HG02884 (cell line): Measurements from ENCODE around the gene CDKN1A.
A peak's percentile ranks its signal among the peaks of the same experiment; 100 is the strongest.

ENCODE experiments used
- ATAC-seq: cut with Tn5 transposase; IDR thresholded peaks from one replicate; pipeline ENCODE4 v1.9.1; 2021; ENCODE audit warnings: mild to moderate bottlenecking, moderate library complexity; ENCODE audit not compliant: unreplicated experiment

The CDKN1A gene

GRCh38 chr6:36655085-36655724 lies 23.3 kb upstream of the CDKN1A start:
- no peak for ATAC-seq

GRCh38 chr6:36656441-36656840 lies 22.1 kb upstream of the CDKN1A start:
- no peak for ATAC-seq

GRCh38 chr6:36657271-36657670 lies 21.2 kb upstream of the CDKN1A start:
- no peak for ATAC-seq

DNA sequence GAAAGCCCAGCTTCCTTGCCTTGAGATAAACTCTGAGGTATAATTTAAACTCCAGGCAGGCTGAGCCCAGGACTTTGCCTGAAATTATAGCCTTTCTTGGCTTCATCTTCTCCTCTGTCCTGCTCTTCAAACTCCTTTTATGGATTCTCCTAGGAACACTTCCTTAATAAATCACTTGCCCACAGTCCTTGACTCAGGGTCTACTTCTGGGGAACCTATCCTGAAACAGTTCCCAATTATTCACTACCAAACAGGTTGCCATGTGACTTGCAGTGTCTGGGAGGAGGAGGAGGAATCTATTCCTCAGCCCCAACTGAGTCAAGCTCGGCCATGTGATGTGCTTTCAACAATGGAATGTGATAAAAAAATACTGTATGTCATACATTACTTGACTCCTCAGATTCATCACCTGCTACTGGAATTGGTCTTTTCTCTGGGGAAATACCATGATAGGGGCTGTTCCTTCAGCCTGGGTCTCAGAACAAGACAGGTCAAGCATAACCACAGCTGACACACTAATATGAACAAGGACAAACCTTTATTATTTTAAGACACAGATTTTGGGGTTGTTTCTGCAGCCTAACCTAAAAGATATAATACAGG lies 20.5 kb upstream of the CDKN1A start:
- no peak for ATAC-seq

DNA sequence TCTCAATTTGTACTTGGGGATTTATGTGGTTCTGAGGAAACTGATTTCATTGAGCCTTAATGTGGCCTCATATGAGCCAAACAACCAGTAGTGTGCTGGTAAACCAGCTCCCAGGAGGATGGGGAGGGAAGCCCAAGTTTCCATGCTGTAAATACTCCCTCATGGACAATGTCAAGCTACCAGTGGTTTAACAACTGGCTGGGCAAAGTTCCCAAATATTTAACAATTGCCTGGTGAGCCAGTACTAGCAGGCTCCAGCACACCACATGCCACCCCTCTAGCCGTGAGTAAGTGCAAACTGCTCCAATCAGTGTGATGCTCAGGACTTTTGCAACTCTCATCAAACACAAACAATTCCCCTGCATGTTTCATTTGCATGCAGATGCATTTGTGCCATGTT lies 19.2 kb upstream of the CDKN1A start:
- no peak for ATAC-seq

DNA sequence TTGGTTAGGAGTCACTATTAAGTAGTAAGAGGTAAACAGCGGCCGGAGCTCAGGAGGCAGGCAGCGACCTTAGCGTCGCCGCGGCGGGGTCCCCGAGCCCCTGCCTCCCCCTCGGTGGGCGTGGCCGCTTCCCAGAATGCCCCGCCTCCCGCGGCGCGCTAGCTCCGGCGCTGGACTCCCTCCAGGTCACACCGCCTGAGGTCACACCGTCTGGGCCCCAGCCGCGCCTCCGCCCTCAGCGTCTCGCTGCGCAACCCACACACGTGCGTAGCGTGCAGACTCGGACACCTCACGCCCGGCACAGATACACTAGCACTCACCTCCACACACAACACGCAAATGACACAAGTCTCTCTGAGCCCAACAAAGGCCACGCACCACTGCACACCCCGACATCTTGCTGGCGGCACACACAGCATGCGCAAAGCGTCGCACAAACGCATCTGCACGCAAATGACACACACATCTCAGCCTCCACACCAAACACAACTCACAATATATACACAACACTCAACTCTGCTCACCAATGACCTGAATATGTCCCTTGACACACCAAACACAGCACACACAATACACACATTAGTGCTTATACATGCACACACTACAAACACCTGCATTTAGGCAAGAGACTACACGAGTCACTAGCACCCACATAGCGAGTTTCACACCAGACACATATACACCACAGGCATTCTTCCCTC lies 17.6 kb upstream of the CDKN1A start:
- ATAC-seq, result no peak

DNA sequence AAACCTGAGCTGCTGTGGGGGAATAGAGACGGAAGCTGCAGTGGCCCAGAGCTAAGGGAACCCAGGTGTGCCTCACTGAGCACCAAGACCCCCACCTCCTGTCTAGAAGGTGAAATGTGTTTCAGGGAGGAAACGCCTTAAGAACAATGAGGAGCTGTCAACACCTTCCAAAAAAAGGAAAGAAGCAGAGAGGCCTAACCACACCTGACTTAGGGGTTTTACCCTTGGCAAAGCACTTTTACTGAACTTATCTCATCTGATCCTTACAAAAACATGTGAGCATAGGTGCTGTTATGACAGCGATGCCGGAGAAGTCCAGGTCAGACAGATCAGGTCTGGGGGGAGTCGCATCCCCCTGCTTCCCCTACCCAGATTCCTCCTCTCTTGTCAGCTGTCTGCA lies 16.1 kb upstream of the CDKN1A start:
- no peak for ATAC-seq

DNA sequence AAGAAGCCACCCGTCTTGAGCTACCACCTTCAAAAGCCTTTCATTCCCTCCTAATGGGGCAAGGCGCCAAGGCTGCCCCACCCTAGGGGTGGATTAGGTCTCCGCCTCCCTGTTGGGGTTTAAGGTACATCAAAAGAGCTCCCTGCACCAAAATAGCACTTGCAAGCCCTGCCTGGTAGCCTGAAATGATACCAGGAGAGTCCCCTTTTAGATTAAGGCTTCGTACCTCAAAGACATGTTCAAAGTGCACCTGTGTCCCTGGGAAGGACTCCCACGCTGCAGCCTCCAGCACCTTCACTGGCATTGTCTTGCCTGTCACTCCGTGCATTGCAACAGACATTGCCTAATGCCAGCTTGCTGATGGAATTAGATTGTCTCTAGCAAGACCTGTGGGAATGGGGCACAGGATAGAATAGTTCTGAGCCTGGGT lies 15.7 kb upstream of the CDKN1A start:
- no peak for ATAC-seq

DNA sequence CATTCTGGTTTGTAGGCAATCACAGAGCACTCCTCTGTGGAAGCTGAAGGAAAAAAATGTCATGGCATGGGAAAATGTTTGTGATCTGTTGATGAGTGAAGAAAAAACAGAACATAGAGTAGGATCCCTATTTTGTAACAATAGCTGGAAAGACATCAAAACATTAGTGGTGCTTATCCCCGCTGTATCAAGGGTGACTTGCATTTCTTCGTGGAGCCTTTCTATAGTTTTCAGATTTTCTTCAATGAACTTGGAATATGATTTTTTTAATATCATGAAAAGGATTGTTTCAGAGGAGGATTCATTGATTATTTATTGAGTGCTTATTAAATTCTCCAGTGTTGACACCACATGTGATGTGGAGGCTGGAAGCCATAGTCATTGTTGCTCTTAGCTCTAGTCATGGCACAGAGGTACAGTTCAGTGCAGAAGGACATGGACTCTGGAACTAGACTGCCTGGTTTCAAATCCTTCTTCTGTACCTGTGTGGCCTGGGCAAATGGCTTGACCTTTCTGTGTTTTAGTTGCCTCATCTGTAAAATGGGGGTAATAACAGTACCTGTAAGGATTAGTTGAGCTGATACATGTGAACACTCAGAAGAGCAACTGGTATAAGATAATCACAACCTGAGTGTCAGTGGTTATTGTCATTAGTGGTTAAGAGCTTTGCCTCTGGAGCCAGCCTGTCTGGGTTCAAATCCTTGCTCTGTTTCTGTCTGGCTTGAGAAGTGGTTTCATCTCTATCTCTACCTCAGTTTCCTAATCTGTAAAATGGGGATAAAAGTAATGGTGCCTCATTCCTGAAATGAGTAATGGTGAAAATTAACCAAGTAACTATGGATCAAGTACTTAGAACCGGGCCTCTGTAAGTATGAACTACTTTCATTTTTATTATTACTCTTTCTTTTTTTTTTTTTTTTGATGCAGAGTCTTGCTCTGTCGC lies 14.7 kb upstream of the CDKN1A start:
- no peak for ATAC-seq

DNA sequence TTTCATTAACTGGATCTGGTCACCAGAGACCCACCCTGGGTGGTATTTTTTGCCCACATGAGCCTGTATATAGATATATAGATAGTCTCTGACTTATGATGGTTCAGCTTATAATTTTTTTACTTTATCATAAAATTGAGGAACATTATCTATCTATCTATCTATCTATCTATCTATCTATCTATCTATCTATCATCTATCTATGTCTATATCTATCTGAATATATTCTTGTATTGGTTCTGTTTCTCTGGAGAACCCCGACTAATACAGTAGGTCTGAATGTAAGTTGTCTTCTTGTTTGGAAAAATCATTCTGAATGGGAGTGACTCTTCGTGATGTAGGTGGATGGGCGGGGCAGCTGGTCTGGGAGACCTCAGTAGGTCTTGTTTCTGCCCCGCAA lies 13.3 kb upstream of the CDKN1A start:
- no peak for ATAC-seq

DNA sequence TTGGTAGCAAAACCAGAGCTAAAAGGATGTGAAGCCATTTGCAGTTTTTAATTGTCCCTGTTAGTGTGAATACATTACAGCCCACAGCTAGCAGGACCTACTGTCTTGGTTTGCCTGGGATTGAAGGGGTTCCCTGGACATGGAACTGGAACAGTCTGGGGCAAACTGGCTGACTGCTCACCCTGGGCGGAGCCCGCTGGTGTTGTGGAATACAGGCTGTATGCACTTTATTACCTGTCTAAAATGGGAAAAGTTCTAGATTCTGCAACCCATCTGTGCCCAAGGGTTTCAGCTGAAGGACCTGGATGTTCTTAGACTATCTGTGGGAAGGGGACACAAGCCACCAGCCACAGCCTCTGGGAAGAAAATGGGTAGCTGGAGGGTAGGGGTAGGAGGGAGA lies 12.2 kb upstream of the CDKN1A start:
- ATAC-seq, result no peak

- peak; percentile 74 for ATAC-seq
Observed at GRCh38 chr6:36666826-36667591, 11.5 kb upstream of the CDKN1A start.

DNA sequence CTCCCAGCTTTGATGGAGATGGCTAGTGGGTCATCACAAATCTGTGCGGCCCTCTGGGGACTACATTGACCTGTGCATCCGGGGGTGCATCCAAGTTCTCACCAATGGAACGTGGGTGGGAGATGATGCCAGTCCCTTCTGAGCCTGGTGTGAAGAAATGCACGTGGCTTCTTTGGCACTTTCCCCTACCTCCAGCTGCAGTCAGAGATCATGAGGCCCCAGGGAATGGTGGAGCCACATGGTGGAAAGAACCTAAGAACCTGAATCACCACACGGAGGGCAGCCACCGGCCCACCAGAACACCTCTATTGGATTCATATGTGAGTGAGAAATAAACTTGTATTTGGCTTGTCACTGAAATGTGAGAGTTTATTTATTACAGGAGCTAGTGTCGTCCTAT lies 9.9 kb upstream of the CDKN1A start:
- ATAC-seq, result no peak

GRCh38 chr6:36669002-36669401 lies 9.5 kb upstream of the CDKN1A start:
- no peak for ATAC-seq

GRCh38 chr6:36670271-36670670 lies 8.2 kb upstream of the CDKN1A start:
- no peak for ATAC-seq

- no peak for ATAC-seq
Observed at GRCh38 chr6:36671687-36672375, 6.7 kb upstream of the CDKN1A start.

DNA sequence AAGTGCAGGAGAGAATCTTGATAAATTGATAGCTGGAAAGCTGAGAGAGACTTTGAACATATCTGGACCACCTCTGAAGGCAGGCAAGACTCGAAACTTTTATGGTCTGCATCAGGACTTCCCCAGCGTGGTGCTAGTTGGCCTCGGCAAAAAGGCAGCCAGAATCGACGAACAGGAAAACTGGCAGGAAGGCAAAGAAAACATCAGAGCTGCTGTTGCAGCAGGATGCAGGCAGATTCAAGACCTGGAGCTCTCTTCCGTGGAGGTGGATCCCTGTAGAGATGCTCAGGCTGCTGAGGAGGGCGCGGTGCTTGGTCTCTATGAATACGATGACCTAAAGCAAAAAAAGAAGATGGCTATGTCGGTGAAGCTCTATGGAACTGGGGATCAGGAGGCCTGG lies 4.6 kb upstream of the CDKN1A start:
- no peak for ATAC-seq

GRCh38 chr6:36674942-36675341 lies 3.6 kb upstream of the CDKN1A start:
- no peak for ATAC-seq

DNA sequence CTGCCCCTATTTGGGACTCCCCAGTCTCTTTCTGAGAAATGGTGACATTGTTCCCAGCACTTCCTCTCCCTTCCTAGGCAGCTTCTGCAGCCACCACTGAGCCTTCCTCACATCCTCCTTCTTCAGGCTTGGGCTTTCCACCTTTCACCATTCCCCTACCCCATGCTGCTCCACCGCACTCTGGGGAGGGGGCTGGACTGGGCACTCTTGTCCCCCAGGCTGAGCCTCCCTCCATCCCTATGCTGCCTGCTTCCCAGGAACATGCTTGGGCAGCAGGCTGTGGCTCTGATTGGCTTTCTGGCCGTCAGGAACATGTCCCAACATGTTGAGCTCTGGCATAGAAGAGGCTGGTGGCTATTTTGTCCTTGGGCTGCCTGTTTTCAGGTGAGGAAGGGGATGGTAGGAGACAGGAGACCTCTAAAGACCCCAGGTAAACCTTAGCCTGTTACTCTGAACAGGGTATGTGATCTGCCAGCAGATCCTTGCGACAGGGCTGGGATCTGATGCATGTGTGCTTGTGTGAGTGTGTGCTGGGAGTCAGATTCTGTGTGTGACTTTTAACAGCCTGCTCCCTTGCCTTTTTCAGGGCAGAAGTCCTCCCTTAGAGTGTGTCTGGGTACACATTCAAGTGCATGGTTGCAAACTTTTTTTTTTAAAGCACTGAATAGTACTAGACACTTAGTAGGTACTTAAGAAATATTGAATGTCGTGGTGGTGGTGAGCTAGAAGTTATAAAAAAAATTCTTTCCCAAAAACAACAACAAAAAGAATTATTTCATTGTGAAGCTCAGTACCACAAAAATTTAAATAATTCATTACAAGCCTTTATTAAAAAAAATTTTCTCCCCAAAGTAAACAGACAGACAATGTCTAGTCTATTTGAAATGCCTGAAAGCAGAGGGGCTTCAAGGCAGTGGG lies 2.1 kb upstream of the CDKN1A start:
- no peak for ATAC-seq
